Caki2 (cell line): ENCODE results near the gene RAPSN. TPM values are rescaled to one million over a fixed set of nuclear protein-coding genes. Genes with fewer than 3 reads are reported as not detected.
A peak's percentile ranks its signal among the peaks of the same experiment; 100 is the strongest.

Source experiments
- DNase-seq: peaks from one replicate; pipeline ENCODE4 v3.0.0-alpha.2; 2015; ENCODE audit warnings: low read depth
- in situ Hi-C: cut with HindIII; loops from 2 replicates; pipeline ENCODE4 v1.10.0; 2016; ENCODE audit warnings: low sequenced_read_pairs, low pct_unique_long_range_greater_than_20kb, mixed read lengths
- total RNA-seq: library from RNA; depleted of rRNA; stranded (reverse); fragments of >200 nt; shearing (Covaris generic); gene quantifications from 2 replicates; pipeline ENCODE4 v1.2.3, GENCODE V29; 2014; ENCODE audit warnings: low replicate concordance; rRNA removed

The RAPSN gene
- total RNA-seq = not detected in 2 replicates

- DNase-seq = no peak
- in situ Hi-C loops = no loop called here
Observed at GRCh38 chr11:47448566-47449427, at the start of gene RAPSN. Gene RAPSN, minus strand, starts transcription at chr11:47449136. Its CDS starts 172 bp downstream, at chr11:47448964.

- in situ Hi-C loops = no loop called here
- DNase-seq = no peak
Observed at GRCh38 chr11:47498149-47498548, 49.2 kb upstream of the RAPSN start.

DNA sequence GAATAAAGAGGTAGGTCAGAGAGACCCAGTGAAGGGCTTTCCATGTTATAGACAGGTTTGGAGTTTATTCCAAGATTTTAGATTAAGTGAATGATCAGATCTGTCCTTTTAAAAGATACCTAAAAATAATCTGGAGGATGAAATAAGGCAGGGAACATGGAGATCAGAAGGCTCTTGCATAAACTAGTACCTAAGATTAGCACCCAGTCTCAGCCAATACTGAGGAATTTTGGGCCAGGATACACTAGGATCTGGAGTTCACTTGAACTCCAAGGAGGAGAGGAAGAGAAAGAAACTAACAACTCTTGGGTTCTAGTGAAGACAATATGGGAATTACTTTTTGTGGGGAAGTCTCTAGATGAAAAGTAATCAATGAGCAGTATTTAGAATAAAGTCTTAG is 47.9 kb upstream of the RAPSN start:
- DNase-seq = no peak
- in situ Hi-C loops = no loop called here

DNA sequence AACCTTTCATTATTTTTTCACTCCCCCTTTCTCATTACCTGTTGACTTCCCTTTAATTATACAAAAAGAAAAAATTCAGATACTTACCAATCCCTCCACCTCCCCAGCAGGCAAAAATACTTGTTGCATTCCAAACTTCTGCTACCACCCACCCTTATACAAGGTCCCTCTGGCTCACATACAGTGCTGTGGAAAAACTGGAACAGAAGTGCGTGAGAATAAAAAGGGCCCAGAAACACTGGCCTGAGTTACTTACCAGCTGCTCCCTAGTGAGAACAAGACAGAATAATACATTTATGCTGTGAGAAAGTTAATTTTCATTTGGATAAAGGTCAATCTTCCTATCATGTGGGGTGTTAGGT is 46.9 kb upstream of the RAPSN start:
- no peak for DNase-seq
- in situ Hi-C loops = no loop called here

DNA sequence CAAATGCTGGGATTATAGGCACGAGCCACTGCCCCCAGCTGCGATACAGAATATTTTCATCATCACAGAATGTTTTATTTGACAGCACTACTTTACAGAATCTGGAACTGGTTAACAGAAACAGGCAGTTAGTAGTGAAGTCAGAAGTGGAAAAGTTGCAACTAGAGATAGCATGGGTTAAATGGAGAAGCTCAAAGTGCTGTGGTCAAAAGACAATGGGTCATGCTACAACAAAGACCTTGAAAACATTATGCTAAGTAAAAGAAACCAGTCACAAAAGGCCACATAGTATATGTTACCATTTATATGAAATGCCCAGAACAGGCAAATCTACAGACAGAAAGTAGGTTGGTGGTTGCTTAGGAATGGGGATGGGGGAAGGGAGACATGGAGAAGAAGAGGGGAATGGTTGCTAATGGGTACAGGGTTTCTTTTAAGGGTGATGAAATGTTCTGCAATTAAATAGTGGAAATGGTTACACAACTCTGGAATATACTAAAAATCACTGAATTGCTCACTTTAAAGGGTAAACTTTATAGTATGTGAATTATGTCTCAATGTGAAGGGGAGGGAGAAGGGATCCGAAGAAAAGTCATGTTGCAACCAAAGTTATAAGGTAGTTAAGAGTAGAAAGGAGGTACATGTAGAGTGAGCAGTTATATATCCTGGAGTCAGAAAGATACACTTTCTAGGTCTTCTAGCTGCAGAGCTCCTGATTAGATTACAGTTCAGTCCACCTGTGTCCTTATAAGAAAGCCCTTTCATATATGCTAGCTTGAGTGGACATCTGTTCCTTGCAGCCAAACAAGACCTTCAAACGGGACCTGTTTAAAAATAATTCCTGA is 46.3 kb upstream of the RAPSN start:
- DNase-seq = no peak
- in situ Hi-C loops = no loop called here

DNA sequence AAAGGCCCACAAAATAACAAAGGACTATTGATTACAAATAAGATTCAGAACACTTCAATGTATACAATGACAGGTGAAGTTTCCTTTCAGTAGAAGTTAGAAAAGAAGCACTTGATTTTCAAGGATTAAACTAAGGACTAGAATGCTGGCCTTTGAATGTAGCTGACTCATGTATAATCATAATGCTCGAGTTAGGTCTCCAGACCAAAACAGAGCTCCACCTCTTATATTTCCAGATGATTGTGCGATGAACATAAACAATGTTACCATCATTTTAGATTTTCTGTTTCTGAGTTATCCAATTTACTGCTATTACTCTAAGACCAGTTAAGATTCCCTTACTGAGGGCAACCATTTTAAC is 40.4 kb upstream of the RAPSN start:
- no peak for DNase-seq
- in situ Hi-C loops = no loop called here

- in situ Hi-C loops = no loop called here
- no peak for DNase-seq
Observed at GRCh38 chr11:47488674-47489394, 39.9 kb upstream of the RAPSN start.

GRCh38 chr11:47488111-47488510 is 39.2 kb upstream of the RAPSN start:
- in situ Hi-C loops = no loop called here

DNA sequence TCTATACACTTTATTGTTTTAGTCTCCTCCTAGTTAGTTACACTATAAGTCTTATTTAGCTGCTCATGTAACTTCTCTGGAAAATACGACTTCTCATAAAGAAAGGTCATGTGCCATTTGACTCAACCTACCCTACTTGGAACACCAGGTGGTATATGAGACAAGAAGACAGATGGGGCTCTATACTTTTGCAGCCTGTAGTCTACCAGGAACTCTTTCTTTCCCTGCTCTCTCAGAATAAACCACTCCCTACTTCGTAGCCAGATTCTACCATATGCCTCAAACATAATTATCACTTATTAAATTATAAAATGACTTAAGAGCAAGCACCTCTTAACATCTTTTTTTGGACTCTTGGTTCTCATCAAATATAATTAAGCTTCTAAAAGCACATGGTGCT is 38.5 kb upstream of the RAPSN start:
- DNase-seq = no peak
- in situ Hi-C loops = no loop called here

More at GRCh38 chr11:47488111-47488510, 39.2 kb upstream of the RAPSN start:
- no peak for DNase-seq

GRCh38 chr11:47485107-47485506 is 36.2 kb upstream of the RAPSN start:
- in situ Hi-C loops = no loop called here
- DNase-seq = no peak

DNA sequence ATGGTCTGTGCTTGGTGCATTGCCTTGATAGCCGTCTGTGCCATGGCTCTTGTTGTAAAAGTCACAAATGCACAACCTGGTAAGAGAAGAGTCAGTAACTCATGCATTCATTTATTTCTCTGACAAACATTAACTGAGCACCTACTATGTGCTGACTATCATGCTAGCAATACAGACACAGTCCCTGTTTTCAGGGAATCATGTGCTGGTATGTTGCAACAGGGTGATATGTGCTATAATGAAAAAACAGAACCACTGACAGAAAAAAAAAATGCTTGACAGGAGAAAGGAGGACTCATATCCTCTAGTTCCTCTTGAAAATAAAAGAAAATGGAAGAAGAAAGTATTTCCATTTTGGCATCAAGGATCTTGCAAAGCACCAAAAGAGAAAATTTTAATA is 34.5 kb upstream of the RAPSN start:
- in situ Hi-C loops = no loop called here
- DNase-seq = no peak

DNA sequence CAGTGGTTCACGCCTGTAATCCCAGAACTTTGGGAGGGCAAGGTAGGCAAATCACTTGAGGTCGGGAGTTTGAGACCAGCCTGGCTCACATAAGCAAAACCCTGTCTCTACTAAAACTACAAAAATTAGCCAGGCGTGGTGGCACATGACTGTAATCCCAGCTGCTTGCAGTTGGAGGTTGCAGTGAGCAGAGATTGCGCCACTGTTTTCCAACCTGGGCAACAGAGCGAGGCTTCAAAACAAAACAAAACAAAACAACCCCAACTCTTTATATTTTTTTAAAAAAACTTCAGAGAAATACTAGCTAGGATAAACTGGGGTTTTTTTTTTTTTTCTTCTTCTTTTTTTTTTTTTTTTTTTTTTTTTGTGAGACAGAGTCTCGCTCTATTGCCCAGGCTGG is 31.8 kb upstream of the RAPSN start:
- in situ Hi-C loops = no loop called here
- DNase-seq = peak; percentile 3

- DNase-seq = no peak
- in situ Hi-C loops = no loop called here
Observed at GRCh38 chr11:47478651-47479329, 29.9 kb upstream of the RAPSN start.

- in situ Hi-C loops = no loop called here
- no peak for DNase-seq
Observed at GRCh38 chr11:47477753-47478152, 28.8 kb upstream of the RAPSN start.

GRCh38 chr11:47477323-47477722 is 28.4 kb upstream of the RAPSN start:
- no peak for DNase-seq
- in situ Hi-C loops = no loop called here

- in situ Hi-C loops = no loop called here
- no peak for DNase-seq
Observed at GRCh38 chr11:47470671-47471070, 21.7 kb upstream of the RAPSN start.

- in situ Hi-C loops = no loop called here
- DNase-seq = no peak
Observed at GRCh38 chr11:47469361-47470179, 20.6 kb upstream of the RAPSN start.
